K562 (cell line): ENCODE measurements around the gene CDK4.

Experiments used
- CTCF ChIP-seq, 3 experiments: IDR thresholded peaks in 2 of 3; conservative IDR thresholded peaks in 1 of 3; 2 replicates each; pipeline ENCODE4 v1.5.1; 2011 to 2012; ENCODE audit warnings: low read length in 3 of 3, mild to moderate bottlenecking in 3 of 3, control low read depth in 2 of 3, improper control_type of control experiment in 1 of 3, inconsistent platforms in 1 of 3, low read depth in 1 of 3, mixed read lengths in 1 of 3, moderate library complexity in 1 of 3; ENCODE audit not compliant: insufficient read depth in 2 of 3
- EP300 ChIP-seq: IDR thresholded peaks from 2 replicates; pipeline ENCODE4 v1.6.1; 2012; ENCODE audit warnings: low read length, improper control_type of control experiment
- NFXL1 ChIP-seq: fragments of 450-650 bp; formaldehyde crosslinking; IDR thresholded peaks from 2 replicates; pipeline ENCODE4 v1.4.0; 2021; ENCODE audit warnings: mild to moderate bottlenecking
- POLR2A ChIP-seq: fragments of 450-650 bp; conservative IDR thresholded peaks from 2 replicates; pipeline ENCODE4 v1.6.1; 2016
- RAD21 ChIP-seq, 2 experiments: fragments of 250-450 bp in 1 of 2; fragments of 450-650 bp in 1 of 2; sonication (Bioruptor Pico) in 1 of 2; formaldehyde crosslinking in 1 of 2; IDR thresholded peaks in 1 of 2; conservative IDR thresholded peaks in 1 of 2; 2 replicates each; pipeline versions ENCODE4 v1.4.0 to v1.8.0; 2020 to 2022; ENCODE audit warnings: mild to moderate bottlenecking in 2 of 2, moderate library complexity in 1 of 2
- RBBP5 ChIP-seq: fragments of 200-600 bp; sonication (generic); IDR thresholded peaks from 2 replicates; pipeline ENCODE4 v1.6.1; 2012; ENCODE audit warnings: borderline replicate concordance, mild to moderate bottlenecking, low read length, control low read depth, inconsistent platforms; ENCODE audit not compliant: insufficient read depth, poor library complexity, severe bottlenecking
- SMAD4 ChIP-seq: fragments of 250-450 bp; sonication (Bioruptor Pico); conservative IDR thresholded peaks from 2 replicates; pipeline ENCODE4 v1.8.0; 2021; ENCODE audit warnings: inconsistent platforms, mild to moderate bottlenecking, moderate library complexity
- YY1 ChIP-seq, 3 experiments: IDR thresholded peaks; 2 replicates each; pipeline ENCODE4 v1.6.1; 2011; ENCODE audit warnings: low read length in 2 of 3, mild to moderate bottlenecking in 2 of 3, moderate library complexity in 2 of 3, borderline replicate concordance in 1 of 3, control low read depth in 1 of 3, low read depth in 1 of 3; ENCODE audit not compliant: insufficient read depth in 3 of 3, insufficient replicate concordance in 2 of 3, control insufficient read depth in 1 of 3, insufficient read length in 1 of 3; ENCODE audit errors: extremely low read depth in 1 of 3
- ZNF583 ChIP-seq: fragments of 250-450 bp; sonication (Bioruptor Pico); IDR thresholded peaks from 2 replicates; pipeline ENCODE4 v1.4.0; 2020

- TF ChIP-seq RBBP5 (no peak), ZNF583 (no peak), POLR2A (no peak), EP300 (no peak), CTCF (IDR thresholded peaks at IDR 0.05 in 2 of 3, conservative IDR thresholded peaks at IDR 0.05 in 1 of 3; ENCODE audit: insufficient read depth in 2 of 3, low read depth in 1 of 3, low read length in 3 of 3) (no peak), SMAD4 (CRISPR knock-in tag) (no peak), RAD21 (CRISPR knock-in tag; conservative IDR thresholded peaks at IDR 0.05 in 1 of 2, IDR thresholded peaks at IDR 0.05 in 1 of 2) (no peak), NFXL1 (CRISPR knock-in tag) (no peak), YY1 (IDR thresholded peaks at IDR 0.05; ENCODE audit: borderline replicate concordance in 1 of 3, control insufficient read depth in 1 of 3, extremely low read depth in 1 of 3, insufficient read depth in 3 of 3, insufficient read length in 1 of 3, insufficient replicate concordance in 2 of 3, low read depth in 1 of 3, low read length in 2 of 3) (no peak)
Measured at GRCh38 chr12:57771236-57771872, 19.2 kb upstream of the CDK4 start.
